ENCODE results near the gene ERV3-1.
"Not testable (repeated sequence)": the region's sequence is repeated elsewhere in the genome, so short reads cannot be mapped to it uniquely, and the experiment has no call there.

Gene ERV3-1, protein sequence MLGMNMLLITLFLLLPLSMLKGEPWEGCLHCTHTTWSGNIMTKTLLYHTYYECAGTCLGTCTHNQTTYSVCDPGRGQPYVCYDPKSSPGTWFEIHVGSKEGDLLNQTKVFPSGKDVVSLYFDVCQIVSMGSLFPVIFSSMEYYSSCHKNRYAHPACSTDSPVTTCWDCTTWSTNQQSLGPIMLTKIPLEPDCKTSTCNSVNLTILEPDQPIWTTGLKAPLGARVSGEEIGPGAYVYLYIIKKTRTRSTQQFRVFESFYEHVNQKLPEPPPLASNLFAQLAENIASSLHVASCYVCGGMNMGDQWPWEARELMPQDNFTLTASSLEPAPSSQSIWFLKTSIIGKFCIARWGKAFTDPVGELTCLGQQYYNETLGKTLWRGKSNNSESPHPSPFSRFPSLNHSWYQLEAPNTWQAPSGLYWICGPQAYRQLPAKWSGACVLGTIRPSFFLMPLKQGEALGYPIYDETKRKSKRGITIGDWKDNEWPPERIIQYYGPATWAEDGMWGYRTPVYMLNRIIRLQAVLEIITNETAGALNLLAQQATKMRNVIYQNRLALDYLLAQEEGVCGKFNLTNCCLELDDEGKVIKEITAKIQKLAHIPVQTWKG

GRCh38 chr7:65006094-65006992 lies at the start of gene ERV3-1:
ERV3-1 (minus strand) TSS chr7:65006687; CDS start chr7:64993026, 13,661 bp downstream.
- peak; percentile 97 for DNase-seq

DNA sequence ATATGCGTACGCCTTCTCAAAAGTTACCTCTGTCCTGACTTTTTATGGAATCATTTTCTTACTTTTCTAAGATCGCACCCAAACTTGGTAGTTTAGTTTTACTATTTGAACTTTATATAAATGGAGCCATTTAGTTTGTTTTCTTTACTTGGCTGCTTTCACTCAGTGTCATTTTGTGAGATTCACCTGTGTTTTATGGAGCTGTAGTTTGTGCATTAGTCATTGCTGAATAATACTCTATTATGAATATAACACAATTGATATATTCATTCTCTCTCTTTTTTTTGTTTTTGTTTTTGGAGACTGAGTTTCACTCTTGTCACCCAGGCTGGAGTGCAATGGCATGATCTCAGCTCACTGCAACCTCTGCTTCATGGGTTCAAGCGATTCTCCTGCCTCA lies 49.3 kb upstream of the ERV3-1 start:
- not testable (repeated sequence) for DNase-seq

GRCh38 chr7:65054466-65054994 lies 48.0 kb upstream of the ERV3-1 start:
- DNase-seq, result not testable (repeated sequence)

DNA sequence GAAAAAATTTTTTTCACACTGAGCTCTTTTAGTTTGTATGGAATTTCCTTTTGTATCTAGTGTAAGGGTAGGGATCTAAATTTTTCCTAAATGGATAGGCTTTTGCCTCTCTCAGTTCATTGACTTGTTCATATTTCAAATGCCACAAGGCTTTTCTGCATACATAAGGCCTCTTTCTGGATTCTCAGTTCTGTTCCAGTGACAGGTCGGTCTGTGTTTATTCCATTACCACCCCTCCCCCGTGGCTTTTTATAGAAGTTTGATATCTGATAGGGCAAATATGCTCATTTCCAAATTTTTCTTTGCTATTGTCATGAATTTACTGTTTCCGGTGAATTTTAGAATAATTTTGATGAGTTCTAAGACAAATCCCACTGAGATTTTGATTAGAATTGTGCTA lies 45.2 kb upstream of the ERV3-1 start:
- not testable (repeated sequence) for DNase-seq

- DNase-seq, result not testable (repeated sequence)
These were observed 44.7 kb upstream of the ERV3-1 start for GRCh38 chr7:65051139-65051538.

DNA sequence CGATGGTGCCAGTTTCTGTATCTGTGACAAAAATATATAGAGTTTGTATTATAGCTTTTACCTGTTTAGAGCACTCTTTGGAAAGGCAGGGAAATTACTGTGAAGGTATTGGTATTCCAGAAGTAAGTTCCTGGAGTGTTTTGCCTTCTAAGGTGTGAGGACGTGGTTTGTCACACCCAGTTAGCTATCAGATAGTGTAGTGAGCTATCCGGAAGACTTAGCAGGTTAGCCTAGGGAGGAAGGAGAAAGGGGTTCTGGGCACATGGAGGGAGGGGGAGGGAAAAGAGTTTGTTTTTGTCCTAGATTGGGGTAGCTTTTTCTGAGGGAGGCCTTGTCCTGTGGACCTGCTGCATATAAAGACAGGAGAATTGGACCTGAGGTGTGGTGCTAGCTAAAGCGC lies 39.8 kb upstream of the ERV3-1 start:
- DNase-seq, result not testable (repeated sequence)

GRCh38 chr7:65045589-65045988 lies 39.1 kb upstream of the ERV3-1 start:
- DNase-seq, result not testable (repeated sequence)

- DNase-seq, result peak; percentile 26
These were observed 32.3 kb upstream of the ERV3-1 start for GRCh38 chr7:65038767-65039166.

- DNase-seq, result peak; percentile 83
These were observed 31.5 kb upstream of the ERV3-1 start for GRCh38 chr7:65037740-65038688.

DNA sequence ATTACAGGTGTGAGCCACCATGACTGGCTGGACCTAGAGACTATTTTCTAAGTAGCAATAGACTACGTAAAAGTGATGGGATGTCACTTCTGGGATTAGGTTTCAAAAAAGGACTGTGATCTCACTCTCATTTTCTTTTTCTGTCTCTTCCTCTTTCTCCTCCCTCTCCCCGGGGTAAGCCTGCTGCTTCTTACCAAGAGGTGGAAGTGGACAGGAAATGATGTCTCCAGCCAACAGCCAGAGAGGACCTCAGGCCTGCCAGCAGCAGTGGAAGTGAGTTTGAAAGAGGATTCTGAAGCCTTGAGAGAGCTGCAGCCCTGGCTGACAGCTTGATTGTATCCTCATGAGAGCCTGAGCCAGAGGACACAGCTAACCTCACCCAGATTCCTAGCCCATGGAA lies 30.0 kb upstream of the ERV3-1 start:
- DNase-seq, result peak; percentile 68

DNA sequence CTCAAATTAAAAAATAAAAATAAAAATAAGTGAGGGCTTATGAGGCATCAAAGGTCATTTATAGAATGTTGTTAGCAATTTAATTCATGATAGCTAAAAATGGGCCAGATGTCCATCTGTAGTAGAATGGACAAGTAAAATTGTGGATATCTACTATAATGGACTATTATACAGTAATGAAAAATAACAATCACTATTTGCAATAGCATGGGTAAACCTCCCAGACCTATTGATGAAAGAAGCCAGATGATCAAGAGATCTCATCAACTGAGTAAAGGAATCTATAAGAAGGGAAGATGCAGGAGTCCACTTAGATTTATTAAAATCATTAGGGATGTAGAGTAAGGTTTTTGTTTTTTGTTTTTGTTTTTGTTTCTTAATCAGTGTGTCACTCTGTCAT lies 29.0 kb upstream of the ERV3-1 start:
- not testable (repeated sequence) for DNase-seq

DNA sequence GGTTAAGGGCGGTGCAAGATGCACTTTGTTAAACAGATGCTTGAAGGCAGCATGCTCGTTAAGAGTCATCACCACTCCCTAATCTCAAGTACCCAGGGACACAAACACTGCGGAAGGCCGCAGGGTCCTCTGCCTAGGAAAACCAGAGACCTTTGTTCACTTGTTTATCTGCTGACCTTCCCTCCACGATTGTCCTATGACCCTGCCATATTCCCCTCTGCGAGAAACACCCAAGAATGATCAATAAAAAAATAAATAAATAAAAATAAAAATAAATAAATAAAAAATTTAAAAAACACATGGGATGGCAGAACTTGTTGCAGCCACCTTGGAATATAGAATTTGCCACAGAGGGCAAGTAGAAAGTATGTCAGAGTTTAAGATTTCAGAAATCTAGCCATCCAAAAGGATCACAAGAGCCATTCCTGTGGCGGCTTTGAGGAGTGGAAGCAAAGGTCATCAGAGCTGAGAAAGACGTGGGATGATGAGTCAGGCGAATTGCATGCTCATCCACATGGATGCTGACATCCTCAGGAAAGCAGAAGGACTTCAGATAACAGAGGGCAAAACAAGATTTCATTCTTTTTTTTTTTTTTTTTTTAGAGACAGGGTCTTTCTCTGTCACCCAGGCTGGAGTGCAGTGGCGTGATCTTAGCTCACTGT lies 27.8 kb upstream of the ERV3-1 start:
- DNase-seq, result not testable (repeated sequence)

- not testable (repeated sequence) for DNase-seq
These were observed 26.9 kb upstream of the ERV3-1 start for GRCh38 chr7:65033391-65033790.

- not testable (repeated sequence) for DNase-seq
These were observed 18.5 kb upstream of the ERV3-1 start for GRCh38 chr7:65025023-65025422.

- not testable (repeated sequence) for DNase-seq
These were observed 14.5 kb upstream of the ERV3-1 start for GRCh38 chr7:65020978-65021377.

- DNase-seq, result not testable (repeated sequence)
These were observed 3.4 kb upstream of the ERV3-1 start for GRCh38 chr7:65009881-65010280.

GRCh38 chr7:65009394-65009793 lies 2.9 kb upstream of the ERV3-1 start:
- not testable (repeated sequence) for DNase-seq

GRCh38 chr7:65007036-65007435 lies 549 bp upstream of the ERV3-1 start:
- peak; percentile 81 for DNase-seq

DNA sequence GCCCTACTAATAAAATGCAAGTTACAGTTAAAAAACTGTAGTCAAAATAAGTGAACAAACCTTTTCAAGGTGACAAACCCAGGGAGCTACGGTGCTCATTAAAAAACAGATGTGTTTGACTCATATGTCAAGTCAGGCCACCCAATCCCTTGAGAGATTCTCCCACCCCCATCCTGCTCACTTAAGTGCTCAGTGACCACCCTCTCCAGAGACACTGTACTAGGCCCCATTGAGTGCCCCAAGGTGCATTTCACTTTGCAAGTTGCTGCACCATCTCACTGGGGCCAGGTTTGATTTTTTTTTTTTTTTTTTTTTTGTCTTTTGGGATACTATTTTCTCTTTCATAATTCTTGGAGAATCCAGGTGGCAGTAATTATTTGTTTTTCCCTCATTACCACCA lies 1.9 kb downstream of the ERV3-1 start:
- no peak for DNase-seq

DNA sequence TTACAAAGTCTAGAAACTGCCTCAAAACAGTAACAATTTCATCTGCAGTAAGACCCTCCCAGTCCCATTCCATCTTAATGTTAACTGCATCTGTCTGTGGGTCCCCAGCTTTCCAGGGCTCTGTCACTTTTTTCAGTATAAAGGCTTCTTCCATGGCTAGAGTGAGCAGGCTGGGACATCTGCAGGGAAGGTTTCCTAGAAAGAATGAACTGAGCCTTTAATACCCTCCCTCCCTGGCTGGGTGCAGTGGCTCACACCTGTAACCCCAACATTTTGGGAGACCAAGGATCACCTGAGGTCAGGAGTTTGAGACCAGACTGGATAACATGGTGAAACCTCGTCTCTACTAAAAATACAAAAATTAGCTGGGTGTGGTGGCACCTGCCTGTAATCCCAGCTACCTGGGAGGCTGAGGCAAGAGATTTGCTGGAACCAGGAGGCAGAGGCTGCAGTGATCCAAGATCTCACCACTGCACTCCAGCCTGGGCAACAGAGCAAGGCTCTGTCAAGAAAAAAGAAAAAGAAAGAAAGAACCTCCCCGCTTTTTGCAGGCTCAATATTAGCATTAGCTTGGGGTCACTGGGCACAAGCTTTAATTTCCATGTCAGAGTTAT lies 3.4 kb downstream of the ERV3-1 start:
- DNase-seq, result no peak

All from GF-D8 (cell line).